GM18861 (cell line): ENCODE data around the gene CACNA1D.

Experiments used
- ATAC-seq: cut with Tn5 transposase; IDR thresholded peaks from one replicate; pipeline ENCODE4 v1.9.1; 2021; ENCODE audit not compliant: unreplicated experiment

The CACNA1D gene

GRCh38 chr3:53495146-53495519 lies 722 bp downstream of the CACNA1D start:
- ATAC-seq, result no peak

- no peak for ATAC-seq
Observed at GRCh38 chr3:53495520-53496391, 1.3 kb downstream of the CACNA1D start.

DNA sequence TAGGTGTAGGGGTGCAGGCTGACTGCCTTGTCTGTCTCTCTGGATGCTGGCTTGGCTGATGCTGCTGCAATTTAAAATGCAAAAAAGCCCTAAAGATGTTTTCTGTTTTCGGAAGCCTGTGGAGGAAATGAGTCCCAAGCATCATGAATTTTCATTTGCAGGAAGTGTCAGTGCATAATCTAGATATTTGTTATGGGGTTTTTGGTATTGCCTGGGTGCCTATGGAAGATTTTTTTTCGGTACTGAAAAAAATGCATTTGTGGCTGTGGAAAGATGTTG lies 1.9 kb downstream of the CACNA1D start:
- no peak for ATAC-seq

GRCh38 chr3:53496984-53497383 lies 2.6 kb downstream of the CACNA1D start:
- no peak for ATAC-seq

DNA sequence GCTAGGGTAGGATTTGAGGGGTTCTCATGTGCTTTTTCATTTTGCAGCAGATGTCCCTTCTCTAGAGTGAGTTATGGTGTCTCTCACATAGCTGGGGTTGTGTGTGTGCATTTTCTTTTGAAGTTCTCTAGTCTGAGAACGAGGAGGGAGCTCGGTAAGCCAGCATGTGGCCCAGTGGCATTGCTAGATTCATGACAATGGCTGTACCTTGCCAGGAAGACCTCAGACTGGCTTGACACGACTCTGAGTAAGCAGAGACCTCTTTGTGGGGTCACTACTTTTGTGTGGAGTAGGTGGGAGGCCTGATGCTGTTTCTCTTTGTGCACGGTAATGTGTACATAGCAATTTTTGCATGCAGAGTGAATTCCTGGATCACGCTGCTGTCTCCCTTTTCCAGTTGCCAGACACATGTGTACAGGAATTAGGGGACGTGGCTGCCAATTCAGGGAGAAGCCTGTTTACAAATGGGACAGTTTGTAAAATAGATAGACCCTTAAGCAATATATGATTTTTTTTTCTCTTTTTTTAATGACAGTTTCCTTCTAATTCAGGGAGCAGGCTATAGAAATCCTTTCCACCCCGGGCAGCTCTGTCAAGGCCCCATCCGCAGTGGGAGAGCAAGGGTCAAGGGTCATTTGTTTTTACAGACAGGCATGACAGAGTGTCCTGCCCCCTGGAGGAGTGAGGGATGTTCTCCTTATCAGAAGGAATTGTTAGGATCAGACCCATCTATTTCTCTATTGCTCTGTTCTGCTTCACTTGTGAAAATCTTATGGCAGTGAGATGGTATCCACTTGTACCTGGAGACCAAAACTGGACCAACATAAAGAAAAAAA lies 4.6 kb downstream of the CACNA1D start:
- no peak for ATAC-seq

- ATAC-seq, result no peak
Observed at GRCh38 chr3:53500165-53500777, 5.9 kb downstream of the CACNA1D start.

DNA sequence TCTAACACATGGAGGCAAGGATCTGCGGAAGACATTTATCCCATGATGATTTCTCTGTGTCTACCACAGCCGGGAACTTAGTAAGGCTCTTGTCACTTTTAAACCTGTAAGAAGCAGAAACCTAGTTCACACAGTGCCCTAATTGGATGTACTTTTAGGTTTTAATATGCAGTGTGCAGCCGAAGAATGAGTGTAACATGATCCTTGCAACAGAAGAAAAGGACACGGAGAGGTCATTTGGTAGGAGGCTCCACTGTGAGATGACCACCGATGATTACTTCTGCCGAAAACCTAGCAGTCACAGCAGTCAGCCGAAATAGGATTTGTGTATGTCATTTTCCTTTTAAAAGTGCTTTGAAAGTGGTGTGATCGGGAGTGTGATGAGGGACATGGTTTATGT lies 6.8 kb downstream of the CACNA1D start:
- no peak for ATAC-seq

- no peak for ATAC-seq
Observed at GRCh38 chr3:53502737-53503136, 8.3 kb downstream of the CACNA1D start.

- no peak for ATAC-seq
Observed at GRCh38 chr3:53503195-53503594, 8.8 kb downstream of the CACNA1D start.

- ATAC-seq, result no peak
Observed at GRCh38 chr3:53506110-53506762, 11.8 kb downstream of the CACNA1D start.

- no peak for ATAC-seq
Observed at GRCh38 chr3:53506763-53507145, 12.3 kb downstream of the CACNA1D start.

- no peak for ATAC-seq
Observed at GRCh38 chr3:53509494-53509893, 15.1 kb downstream of the CACNA1D start.

DNA sequence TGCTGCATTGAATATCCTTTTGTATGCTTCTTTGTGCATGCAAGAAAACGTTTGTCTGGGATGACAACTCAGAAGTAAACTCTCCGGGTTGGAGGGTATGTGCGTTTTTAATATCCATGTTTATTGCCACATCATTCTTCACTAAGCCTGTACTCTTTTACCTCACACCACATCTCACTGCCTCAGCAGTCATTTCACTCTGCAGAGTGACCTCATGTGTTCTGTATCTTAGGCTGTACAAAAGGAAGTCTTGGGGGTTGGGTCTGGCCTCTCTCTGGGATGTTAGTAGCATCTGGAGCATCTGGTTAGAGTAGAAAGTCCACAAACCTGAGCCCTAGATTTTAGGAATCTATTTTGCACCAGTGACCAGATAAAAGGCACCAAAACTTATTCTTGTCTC lies 16.1 kb downstream of the CACNA1D start:
- ATAC-seq, result no peak

DNA sequence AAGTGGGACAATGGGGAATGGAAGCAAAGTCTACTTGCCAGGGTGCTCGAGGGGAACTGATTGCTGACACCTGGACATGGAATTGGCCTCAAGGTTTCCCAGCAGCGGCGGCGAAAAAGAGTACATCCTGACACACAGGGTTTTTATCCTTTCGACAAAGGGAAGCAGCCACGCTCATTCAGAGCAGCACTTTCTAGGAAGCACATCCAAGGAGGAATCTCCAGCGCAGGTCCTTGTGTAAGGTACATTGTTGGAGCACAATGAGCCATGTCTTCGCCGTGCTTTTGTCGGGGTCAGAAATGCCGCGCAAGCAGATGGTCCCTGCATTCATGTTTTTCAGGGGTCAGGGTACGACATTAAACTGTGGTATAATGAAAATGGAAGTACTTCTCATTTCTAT lies 16.8 kb downstream of the CACNA1D start:
- ATAC-seq, result no peak

DNA sequence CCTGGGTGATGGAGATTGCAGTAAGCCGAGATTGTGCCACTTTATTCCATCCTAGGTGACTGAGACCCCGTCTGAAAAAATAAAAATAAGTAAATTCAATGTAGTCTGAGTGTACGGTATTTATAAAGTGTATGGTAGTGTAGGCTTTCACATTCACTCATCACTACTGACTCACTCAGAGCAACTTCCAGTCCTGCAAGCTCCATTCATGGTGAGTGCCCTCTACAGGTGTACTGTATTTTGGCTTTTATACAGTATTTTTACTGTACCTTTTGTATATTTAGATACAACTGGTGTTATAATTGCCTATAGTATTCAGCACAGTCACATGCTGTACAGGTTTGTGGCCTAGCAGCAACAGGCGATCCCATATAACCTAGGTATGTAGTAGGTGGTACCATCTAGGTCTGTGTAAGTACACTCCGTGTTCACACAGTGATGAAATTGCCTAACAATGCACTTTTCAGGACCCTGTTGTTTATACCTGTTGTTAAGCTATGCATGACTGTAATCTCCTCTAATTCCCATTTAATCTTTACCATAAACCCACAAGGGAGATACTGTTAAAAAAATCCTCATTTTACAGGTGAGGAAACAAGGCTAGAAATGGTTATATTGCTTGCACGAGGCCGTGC lies 19.3 kb downstream of the CACNA1D start:
- peak; percentile 64 for ATAC-seq

GRCh38 chr3:53516339-53516738 lies 21.9 kb downstream of the CACNA1D start:
- ATAC-seq, result no peak

DNA sequence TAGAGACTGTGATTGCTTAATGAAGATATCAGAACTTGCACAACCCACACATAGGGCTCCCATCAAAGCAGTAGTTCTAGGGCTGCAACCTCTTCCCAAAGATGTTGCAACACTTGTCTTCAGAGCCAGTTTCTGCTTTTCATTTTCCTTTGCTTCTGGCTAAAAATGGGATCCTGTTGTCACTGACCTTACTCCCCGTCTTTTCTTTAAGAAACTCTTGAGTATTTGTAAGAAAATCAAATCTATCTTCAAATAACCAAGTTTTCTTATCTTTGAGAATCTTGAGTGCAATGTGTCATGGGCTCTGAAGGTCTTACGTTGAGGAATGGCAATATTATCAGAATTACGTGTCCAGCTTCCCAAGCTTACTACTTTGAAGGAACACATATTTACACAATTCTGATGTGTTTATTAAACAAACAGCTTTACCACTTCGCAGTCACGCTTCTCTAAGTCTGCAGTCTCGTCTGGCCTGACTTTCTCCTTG lies 24.1 kb downstream of the CACNA1D start:
- ATAC-seq, result no peak

- no peak for ATAC-seq
Observed at GRCh38 chr3:53519065-53519709, 24.8 kb downstream of the CACNA1D start.

- ATAC-seq, result no peak
Observed at GRCh38 chr3:53523346-53523745, 28.9 kb downstream of the CACNA1D start.

- no peak for ATAC-seq
Observed at GRCh38 chr3:53524566-53524965, 30.2 kb downstream of the CACNA1D start.
